Peyer's patch (tissue), 4 donors: ENCODE data around the gene VPS8.

ENCODE experiments used
- POLR2A ChIP-seq, 2 donors: fragments of 450-650 bp; IDR thresholded peaks; one replicate each; pipeline ENCODE4 v1.5.1; 2017; ENCODE audit warnings: antibody characterized with exemption in 2 of 2, mild to moderate bottlenecking in 2 of 2, moderate library complexity in 2 of 2
- TF ChIP-seq, protein P1 (sequence below), 6 experiments: fragments of 450-650 bp in 4 of 6; fragments of 200-600 bp in 2 of 6; sonication (generic) in 1 of 6; IDR thresholded peaks; one replicate each; pipeline ENCODE4 v1.5.1; 2017 to 2019; ENCODE audit warnings: antibody characterized with exemption in 6 of 6, mild to moderate bottlenecking in 3 of 6, moderate library complexity in 1 of 6

- TF ChIP-seq, protein P1, sequence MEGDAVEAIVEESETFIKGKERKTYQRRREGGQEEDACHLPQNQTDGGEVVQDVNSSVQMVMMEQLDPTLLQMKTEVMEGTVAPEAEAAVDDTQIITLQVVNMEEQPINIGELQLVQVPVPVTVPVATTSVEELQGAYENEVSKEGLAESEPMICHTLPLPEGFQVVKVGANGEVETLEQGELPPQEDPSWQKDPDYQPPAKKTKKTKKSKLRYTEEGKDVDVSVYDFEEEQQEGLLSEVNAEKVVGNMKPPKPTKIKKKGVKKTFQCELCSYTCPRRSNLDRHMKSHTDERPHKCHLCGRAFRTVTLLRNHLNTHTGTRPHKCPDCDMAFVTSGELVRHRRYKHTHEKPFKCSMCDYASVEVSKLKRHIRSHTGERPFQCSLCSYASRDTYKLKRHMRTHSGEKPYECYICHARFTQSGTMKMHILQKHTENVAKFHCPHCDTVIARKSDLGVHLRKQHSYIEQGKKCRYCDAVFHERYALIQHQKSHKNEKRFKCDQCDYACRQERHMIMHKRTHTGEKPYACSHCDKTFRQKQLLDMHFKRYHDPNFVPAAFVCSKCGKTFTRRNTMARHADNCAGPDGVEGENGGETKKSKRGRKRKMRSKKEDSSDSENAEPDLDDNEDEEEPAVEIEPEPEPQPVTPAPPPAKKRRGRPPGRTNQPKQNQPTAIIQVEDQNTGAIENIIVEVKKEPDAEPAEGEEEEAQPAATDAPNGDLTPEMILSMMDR (IDR thresholded peaks at IDR 0.05): no peak
- no peak for TF ChIP-seq POLR2A (IDR thresholded peaks at IDR 0.05)
These were observed 82.1 kb downstream of the VPS8 start for GRCh38 chr3:184894051-184894450.
